GM19452 (cell line): Measurements from ENCODE around the gene MGRN1.
"Not testable (repeated sequence)": the region's sequence is repeated elsewhere in the genome, so short reads cannot be mapped to it uniquely, and the experiment has no call there.

Experiments used
- ATAC-seq: cut with Tn5 transposase; IDR thresholded peaks from one replicate; pipeline ENCODE4 v1.9.1; 2021; ENCODE audit not compliant: unreplicated experiment

MGRN1 gene

DNA sequence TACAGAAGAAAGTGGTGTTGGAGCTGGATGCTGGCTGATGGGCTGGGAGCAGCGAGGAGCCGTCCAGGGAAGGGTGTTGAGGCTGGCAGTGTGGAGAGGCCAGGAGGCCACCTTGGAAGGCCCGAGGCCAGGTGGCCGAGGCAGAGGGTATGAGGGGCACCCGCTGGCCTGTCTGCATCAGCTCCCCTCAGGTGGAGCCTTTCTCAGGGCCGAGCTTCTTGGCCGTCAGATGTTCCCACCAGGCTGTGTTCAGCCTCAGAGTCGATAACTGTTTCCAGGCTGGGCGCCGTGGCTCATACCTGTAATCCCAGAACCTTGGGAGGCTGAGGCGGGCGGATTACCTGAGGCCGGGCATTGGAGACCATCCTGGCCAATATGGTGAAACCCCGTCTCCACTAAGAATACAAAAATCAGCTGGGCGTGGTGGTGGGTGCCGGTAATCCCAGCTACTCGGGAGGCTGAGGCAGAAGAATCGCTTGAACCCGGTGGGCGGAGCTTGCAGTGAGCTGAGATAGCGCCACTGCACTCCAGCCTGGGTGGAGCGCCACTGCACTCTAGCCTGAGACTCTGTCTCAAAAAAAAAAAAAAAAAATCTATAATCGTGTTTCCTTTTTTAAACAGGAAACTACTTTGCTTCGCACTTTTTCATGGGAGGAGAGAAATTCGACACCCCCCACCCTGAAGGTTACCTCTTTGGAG, 25.3 kb downstream of the MGRN1 start:
- no peak for ATAC-seq

DNA sequence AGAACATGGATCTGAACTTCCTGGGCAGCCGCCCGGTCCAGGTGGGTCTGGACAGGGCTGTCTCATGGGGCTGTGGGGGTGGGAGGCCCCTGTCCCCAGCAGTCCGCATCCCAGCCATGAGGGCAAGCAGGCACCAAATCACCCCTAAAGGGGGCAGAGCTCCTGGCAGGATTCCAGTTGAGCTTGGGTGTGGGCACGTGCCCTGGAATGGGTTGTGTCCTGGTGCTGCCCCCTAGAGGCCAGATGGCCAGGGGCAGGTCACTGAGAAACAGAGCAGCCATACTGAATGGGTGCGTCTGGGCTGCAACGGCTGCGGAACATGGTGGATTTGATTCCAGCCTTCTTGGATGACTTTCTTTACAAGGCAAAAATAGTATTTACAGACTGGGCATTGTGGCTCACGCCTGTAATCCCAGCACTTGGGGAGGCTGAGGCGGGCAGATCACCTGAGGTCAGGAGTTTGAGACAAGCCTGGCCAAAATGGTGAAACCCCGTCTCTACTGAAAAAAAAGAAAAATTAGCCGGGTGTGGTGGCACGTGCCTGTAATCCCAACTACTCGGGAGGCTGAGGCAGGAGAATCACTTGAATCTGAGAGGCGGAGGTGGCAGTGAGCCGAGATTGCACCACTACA, 25.9 kb downstream of the MGRN1 start:
- not testable (repeated sequence) for ATAC-seq

DNA sequence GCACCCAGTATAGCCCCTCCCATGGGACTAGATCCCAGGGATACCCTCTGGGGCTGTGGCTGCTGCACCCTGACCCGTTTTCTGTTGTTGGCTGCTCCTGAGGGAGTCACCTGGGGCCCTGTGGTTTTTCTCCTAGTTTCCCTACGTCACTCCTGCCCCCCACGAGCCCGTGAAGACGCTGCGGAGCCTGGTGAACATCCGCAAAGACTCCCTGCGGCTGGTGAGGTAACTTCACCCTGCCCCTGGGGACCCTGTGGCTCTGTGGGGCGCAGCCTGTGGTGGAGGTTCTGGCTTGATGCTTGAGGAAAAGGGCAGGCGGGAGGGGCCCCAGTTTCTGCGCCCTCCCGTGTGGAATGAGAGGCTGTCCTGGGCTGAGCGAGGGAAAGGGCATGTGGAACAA, 27.2 kb downstream of the MGRN1 start:
- ATAC-seq, result no peak

DNA sequence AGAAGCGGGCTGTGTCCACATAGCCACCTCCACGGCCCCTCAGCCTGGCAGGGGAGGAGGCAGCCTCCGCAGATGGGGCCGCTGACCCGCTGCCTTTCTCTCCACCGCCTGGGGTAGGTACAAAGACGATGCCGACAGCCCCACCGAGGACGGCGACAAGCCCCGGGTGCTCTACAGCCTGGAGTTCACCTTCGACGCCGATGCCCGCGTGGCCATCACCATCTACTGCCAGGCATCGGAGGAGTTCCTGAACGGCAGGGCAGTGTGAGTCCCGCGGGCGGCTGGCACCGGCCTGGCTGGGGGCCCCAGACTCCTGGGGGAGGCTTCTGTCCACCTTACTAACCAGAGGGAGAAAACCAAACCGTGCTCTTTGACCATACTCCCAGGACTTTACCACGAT, 27.9 kb downstream of the MGRN1 start:
- ATAC-seq, result no peak

DNA sequence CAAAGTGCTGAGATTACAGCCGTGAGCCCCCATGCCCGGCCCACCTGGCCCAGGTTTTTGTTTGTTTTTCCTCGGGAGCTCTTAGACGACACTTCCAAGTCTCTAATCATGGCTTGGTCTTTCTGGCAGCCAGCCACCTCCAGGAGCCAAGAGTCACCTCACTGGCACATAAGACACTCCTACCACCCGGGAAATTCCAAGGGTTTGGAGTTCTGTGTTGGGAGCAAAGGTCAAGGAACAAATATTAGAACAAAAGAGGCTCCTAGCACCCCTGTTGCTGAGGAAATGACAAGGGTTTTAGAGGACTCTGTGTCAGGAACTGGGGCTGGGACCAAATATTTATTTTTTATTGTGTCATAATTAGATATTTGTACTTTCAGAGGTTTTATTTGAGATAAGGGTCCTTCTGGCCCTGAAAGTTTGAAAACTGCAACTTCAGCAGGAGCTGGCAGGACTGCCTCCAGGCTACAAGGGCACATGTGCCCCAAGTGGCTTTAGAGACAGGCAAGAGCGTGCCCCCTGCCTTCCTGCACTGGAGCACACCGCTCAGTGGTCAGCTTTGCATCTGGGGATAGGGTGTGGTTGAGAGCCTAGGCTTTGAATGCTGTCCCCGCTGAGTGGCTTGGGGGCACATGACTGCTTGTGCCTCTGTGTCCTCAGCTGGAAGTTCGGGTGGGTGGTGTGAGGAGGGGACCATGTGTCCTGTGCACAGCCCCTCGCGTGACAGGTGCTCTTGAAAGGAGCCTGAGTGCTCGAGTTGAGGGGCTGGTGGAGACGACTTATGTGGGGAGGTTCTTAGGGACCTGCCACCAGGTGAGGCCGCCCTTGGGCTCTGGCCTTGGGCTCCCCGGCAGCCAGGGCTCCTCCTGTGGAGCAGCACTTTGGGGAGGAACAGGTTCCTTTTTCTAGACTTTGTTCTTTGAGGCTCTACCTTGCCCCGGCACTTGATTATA, 29.7 kb downstream of the MGRN1 start:
- ATAC-seq, result no peak

DNA sequence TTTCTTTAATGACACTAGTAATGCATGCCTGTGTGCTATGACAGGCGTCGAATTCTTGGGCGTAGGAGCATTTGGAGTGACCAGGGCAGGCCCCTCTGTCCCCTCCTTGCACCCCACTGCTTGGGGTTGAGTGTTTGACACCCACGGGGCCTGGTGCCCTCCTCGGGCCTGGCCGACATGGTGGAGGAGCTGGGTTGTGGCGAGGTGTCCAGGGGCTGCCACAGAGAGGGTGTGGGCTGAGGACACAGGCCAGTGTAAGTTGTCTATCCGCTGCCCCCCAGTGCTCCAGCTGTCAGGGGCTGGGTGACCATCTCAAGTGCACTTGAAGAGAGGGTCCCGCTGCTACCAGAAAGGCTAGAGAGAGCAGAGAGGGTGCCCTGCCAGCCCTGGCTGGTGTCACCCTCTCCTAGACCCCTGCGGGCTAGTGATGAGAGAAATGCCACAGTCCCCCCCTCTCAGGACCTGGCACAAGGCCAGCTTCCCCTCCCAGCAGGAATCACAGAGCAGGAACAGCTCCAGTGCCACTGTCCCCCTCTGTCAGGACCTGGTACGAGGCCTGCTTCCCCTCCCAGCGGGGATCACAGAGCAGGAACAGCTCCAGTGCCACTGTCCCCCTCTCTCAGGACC, 30.5 kb downstream of the MGRN1 start:
- no peak for ATAC-seq

DNA sequence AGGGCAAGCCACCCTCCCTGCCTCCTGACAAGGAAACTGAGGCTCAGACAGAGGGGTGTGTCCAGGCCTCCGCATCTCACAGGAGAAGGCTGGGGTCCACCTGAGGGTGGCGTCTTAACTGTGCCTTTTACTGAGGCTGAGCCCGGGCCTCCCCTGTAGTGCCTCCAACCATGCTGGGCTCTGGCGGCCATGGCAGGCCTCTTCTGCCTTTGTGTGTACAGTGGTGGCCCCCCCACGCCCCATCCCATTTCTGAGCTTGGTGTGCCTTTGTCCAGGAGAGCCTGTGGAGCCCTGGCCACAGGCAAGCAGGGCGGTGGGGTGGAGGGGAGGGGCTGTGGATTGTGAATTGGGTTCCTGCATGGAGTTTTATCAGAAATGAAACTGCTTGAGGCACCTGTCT, 31.2 kb downstream of the MGRN1 start:
- ATAC-seq, result no peak

DNA sequence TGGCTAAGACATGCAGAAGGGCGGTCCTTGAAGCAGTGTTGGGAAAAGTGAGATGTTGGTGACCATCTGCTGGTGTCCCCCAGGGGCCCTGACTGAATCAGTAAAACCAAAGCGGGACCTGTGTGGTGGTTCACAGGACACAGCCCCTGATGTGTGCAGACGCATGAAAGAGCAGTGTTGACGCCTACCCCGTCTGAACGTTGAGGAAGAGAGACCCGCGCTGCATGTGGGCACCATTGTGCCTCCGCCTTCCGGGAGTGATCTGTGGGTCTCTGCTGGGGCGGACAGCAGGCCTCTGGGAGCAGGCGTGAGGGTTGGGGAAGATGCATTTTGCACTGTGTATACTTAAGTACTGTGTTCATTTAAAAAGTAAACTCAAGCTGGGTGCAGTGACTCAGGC, 31.6 kb downstream of the MGRN1 start:
- ATAC-seq, result no peak

DNA sequence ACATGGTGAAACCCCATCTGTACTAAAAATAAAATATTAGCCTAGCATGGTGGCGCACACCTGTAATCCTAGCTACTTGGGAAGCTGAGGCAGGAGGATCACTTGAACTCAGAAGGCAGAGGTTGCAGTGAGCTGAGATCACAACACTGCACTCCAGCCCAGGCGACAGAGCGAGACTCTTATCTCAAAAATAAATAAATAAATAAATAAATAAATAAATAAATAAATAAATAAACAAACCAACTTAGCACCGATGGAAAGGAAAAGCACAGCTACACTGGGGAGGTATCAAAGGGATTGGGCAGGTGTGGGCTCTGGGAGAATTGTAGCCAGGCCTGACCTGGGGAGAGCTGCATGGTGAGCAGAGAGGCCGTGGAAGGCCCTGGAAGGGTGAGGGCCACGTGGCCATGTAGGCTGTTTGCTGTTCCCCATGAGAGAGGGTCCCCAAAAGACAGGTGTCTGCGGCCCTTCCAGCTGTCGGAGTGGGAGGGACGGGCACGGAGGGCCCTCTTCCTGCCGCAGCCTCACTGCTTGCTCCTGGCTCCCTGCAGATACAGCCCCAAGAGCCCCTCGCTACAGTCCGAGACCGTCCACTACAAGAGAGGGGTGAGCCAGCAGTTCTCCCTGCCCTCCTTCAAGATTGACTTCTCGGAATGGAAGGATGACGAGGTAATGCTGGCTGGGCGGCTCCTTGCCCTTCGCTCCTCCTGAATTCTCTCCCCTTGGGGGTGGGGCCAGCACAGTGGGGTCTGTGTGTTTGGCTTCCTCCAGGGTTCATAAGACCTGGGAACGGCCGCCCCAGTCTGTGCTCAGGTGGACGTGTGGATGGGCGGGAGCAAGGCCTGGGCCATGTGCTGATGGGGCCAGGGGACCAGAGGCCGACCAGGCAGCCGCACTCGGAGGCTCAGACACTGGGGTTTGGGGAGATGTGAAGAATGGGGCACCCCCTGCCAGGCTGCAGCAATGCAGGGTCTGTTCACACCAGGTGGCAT, 32.4 kb downstream of the MGRN1 start:
- ATAC-seq, result no peak

DNA sequence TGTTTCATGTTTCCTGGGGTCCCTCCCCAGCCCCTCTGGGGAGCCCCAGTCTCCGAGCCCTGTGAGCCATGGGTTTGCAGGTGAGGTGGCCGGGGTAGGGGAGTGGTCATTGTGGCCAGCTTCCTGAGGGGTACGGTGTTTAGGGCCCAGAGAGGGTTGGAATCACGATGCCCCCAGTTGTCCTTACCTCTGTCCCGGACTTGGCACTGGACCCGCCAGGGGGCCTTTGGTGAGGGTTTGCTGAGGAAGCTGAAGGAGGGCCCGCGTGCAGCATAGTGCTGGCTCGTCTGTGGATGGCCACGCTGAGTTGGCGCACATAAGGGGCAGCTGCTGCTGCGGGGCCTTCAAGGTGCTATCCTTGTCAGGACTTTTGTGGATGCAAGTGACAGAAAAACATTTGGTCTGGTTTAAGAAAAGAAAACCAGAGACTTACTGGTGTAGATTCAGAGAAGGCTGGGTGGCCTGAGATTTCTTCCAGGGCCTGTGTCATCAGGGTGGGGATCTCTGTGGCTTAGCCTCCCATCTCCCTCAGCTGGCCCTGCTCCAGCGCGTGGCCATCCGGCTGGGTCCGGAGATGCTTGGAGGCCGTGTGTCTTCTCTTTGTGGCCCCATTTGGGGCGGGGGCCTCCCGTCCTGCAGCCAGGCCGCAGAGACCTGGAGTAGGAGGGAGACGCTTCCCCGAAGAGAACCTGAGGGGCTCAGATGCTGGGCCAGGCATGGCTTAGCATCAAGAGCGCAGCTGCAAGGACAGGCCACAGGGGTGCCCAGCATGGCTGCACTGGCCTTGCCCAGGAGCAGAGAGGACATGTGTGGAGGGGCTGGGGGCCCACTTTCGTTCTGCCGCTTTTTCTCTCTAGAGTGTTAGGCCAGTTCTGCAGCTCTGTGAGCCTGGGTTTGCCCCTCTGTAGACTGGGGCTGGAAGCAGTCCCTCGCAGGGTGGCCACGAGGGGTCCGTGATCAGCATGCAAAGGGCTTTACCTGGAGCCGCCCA, 35.0 kb downstream of the MGRN1 start:
- ATAC-seq, result no peak

DNA sequence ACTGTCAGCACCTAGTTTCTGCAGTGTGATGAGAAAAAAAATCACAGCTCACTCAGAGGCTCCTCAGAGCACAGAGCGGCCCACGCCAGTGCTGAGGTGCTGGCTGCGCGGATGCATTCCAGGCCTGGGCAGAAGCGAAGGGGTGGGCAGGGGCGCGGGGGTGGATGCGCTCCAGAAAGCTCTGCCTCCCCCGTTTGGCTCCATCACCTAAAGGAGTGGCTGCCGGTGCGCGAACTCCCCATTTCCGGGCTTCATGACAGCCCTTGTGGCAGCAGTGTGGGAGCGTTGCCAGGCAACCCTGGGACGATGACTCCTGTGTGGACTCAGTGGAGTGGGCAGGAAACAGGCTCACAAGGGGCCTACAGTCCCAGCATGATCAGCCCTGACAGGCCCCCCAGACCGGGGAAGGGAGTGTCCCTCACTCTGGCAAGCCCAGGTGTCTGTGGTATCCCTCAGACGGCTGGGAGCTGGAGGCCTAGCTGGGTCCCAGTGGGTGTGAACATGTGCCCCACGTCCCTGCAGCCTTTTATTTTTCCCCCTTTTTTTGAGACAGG, 35.9 kb downstream of the MGRN1 start:
- ATAC-seq, result peak; percentile 53

DNA sequence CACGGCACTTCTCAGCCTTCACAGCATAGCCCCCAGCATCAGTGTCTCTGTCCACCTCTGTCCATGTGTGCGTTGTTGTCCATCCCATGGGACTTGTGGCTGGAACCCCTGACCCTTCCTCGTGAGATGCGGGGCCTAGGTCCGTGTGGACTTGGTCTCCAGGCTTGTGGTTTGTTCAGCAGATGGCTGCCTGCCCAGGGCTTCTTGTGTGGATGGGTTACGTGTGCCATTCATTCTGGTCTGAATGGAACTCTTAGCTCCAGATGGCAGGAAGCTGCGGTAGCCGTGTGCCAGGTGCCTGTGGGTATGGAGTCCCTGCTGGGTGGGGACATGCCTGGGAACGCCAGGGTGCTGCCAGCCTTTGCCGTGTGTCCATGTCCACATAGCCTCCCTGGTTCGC, 37.0 kb downstream of the MGRN1 start:
- no peak for ATAC-seq

DNA sequence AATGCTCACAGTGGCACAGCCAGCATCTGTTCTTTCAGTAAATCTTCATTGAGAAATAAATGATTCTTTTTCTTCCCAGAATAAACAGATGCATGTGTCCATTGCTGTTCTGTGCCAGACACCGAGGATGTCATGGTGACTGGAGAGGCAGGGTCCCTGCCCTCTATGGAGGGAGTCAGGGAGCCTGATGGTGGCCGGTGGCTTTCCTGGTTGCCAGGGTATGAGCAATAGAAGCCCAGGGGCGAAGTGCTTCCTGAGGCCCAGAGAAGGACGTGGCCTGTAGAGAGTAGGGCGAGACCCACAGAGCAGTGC, 38.8 kb downstream of the MGRN1 start:
- ATAC-seq, result no peak

DNA sequence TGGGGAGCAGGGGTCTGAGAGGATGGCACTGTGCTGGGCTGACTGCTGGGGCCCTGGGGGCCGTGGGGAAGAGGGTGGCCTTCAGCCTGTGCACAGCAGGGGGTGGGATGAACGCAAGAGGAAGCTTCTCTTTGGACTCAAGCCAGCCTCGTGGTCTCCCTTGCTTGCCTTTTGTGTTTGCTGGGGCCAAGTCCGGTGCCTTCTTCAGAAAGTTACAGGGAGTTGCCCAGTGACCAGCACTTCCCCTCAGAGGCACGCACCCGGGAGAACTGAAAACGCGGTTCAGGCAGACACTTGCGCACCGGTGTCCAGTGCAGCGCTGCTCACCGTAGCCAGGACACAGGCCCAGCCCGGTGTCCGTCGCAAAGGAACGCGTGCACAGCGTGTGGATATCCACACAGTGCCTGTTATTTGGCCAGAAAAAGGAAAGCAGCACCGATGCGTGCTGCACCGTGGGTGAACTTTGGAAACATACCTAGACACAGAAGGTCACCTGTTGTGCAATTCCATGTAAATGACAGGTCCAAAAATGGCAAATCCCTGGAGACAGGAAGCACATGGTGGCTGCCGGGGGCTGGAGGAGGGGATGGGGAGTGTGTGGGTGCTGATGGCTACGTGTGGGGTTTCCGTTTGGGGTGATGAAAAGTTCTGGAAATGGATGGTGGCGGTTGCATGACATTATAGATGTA, 39.3 kb downstream of the MGRN1 start:
- no peak for ATAC-seq

DNA sequence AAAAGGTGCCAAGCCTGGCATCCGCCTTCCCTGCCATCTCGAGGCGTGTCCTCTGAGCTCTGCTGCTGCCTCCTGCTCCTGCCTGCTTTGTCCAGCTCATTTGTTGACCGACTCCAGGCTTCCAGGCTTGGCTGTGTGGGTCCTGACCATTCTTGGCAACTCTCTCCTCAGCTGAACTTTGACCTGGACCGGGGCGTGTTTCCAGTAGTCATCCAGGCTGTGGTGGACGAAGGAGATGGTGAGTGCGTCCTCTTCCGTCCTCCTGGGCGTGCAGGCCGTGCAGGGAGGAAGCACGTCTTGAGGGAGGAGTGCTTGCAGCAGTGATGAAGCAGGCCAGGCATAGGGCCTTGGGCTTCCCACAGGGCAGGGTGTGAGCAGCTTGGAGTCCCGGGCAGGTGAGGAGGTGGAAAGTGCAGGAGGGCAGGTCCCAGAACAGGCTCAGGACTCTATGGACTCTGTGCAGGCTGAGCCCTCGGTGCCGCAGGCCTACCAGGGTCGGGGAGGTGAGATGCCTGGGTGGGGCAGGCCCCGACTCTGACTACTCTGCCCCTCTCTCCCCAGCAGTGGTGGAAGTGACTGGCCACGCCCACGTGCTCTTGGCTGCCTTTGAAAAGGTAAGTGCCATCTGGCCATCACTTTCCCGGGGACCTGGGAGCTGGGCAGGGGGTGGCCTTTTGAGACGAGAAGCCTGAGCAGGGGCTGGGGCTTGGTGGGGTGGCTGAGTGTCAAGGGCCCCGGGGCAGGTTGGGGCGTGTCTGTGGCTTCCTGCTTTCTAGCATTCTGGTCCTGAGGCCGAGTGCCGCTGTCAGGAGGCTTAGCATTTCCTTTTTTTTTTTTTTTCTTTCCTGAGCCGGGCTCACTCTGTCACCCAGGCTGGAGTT, 40.2 kb downstream of the MGRN1 start:
- no peak for ATAC-seq

DNA sequence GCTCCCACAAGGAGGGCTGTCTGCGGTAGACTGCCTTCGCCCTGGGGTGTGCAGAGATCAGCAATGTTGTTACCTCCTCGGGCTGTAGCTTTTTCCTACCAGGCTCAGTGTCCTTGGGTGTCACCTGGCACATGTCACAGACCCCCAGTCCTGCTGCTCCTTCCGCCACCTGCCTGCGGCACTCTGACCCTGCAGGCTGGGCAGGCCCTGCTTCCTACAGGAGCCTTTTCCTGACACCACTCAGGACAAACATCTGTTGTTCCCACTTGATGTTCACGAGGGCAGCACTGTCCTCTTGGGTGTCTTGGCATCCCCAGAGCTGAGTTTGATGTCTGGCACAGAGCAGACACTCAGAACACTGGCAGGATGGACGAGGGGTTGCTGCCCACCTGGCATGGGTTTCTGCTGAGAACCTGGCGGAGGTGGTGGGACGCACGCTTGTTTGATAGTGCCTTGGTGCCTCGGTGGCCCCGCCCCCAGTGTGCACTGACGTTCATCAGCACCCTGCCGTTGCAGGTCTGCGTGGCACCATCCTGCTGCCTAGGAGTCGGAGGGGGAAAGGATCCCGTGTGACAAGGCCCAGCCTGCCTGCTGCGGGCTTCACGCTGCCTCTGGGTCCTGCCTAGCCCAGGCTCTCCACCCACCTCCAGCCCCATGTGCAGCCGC, 42.0 kb downstream of the MGRN1 start:
- ATAC-seq, result no peak
